ENCODE results near the gene C2orf42.
A peak's percentile ranks its signal among the peaks of the same experiment; 100 is the strongest.

C2orf42 gene

DNA sequence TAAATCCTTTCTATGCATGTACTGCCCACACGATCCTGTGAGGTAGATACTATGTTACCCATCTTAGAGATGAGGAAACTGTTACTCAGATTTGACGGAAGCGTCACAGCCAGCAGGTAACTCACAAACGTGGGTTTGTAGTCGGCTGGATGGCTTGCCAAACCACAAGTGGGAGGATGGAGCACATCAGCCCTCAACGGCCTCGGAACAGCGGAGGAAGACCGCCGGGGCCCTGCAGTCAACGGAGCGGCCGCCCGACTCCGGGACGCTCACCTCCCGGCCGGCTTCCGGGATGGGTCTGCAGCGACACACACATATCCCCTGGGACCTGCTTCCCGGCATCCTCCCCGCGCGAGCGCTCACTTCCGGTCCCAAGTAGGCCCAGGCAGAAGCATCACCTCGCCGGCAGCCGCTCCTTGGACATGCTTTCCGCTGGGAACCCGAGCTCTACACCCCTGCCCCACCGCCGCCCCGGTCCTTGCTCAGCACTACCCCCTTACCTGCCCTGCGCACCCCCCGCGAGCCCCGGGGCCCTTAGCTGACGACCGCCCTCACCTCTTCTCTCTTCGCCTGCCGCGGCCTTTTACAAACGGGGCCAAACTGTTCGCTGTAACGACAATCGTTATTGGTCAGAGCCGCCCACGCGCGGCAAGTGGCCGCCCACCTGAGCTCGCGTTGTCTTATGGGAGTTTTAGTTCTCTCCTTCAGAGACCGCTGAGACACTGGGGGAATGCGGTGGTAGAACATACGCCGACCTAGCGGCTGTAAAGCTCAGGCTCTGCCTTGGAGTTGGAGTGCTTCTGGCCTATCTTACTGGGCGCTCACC is at the start of gene C2orf42:
TSS of gene C2orf42 (minus strand) at position 602 of the 826 bp plus-strand sequence. CDS start 9,034 bp downstream, outside the sequence.
- Histone ChIP-seq H2AFZ (ENCODE audit: low read depth, low read length) (peak within 1 kb of the TSS; percentile 81), H3K79me2 (ENCODE audit: insufficient read depth, low read length) (peaks cover 26% of the 10 kb centered on the region), H3K4me3 (ENCODE audit: low read depth in 1 of 2, low read length in 2 of 2) (peak within 1 kb of the TSS; percentile 37 to 66), H3K27ac (ENCODE audit: low read length) (peak within 1 kb of the TSS; percentile 83), H3K36me3 (ENCODE audit: insufficient read depth, low read length) (no peaks in the 10 kb centered on the region), H3K9ac (ENCODE audit: low read depth, low read length) (peak within 1 kb of the TSS; percentile 63), H3K4me1 (ENCODE audit: insufficient read depth, low read length) (peaks cover 24% of the 10 kb centered on the region), H3K4me2 (ENCODE audit: insufficient read depth, low read length) (peak within 1 kb of the TSS; percentile 66), H3K9me3 (ENCODE audit: insufficient read depth, low read length, severe bottlenecking) (no peaks in the 10 kb centered on the region), H4K20me1 (ENCODE audit: insufficient read depth, low read length) (no peaks in the 10 kb centered on the region), H3K27me3 (ENCODE audit: insufficient read depth, low read length, poor library complexity) (no peaks in the 10 kb centered on the region)
- peak; percentile 97 for DNase-seq
- TF ChIP-seq EZH2 (IDR thresholded peaks at IDR 0.05; ENCODE audit: borderline replicate concordance, low read depth, low read length, severe bottlenecking): no peak
- TF ChIP-seq, protein P1, sequence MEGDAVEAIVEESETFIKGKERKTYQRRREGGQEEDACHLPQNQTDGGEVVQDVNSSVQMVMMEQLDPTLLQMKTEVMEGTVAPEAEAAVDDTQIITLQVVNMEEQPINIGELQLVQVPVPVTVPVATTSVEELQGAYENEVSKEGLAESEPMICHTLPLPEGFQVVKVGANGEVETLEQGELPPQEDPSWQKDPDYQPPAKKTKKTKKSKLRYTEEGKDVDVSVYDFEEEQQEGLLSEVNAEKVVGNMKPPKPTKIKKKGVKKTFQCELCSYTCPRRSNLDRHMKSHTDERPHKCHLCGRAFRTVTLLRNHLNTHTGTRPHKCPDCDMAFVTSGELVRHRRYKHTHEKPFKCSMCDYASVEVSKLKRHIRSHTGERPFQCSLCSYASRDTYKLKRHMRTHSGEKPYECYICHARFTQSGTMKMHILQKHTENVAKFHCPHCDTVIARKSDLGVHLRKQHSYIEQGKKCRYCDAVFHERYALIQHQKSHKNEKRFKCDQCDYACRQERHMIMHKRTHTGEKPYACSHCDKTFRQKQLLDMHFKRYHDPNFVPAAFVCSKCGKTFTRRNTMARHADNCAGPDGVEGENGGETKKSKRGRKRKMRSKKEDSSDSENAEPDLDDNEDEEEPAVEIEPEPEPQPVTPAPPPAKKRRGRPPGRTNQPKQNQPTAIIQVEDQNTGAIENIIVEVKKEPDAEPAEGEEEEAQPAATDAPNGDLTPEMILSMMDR (IDR thresholded peaks at IDR 0.05; ENCODE audit: borderline replicate concordance, extremely low read depth, low read length, poor library complexity, severe bottlenecking): peak; percentile 55
- peak; percentile 90 for ATAC-seq (ENCODE audit: insufficient read depth, low read depth)

DNA sequence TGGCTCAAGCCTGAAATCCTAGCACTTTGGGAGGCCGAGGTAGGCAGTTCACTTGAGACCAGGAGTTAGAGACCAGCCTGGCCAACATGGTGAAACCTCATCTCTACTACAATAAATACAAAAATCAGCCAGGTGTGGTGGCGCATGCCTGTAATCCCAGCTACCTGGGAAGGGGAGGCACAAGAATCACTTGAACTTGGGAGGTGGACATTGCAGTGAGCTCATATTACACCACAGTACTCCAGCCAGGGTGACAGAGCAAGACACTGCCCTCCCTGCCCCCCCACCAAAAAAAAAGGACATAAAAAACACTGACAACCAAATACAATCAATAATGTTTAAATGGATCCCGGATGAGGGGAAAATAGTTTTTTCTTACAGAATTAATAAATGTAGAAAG is 49.8 kb upstream of the C2orf42 start:
- H2AFZ ChIP-seq (ENCODE audit: low read depth, low read length): no peak overlapping the region
- H3K4me1 ChIP-seq (ENCODE audit: insufficient read depth, low read length): peaks cover 35% of the 10 kb centered on the region
- DNase-seq (no peak), ATAC-seq (ENCODE audit: insufficient read depth, low read depth) (no peak)
- TF ChIP-seq EZH2 (IDR thresholded peaks at IDR 0.05; ENCODE audit: borderline replicate concordance, low read depth, low read length, severe bottlenecking): no peak
- TF ChIP-seq, protein P1 (IDR thresholded peaks at IDR 0.05; ENCODE audit: borderline replicate concordance, extremely low read depth, low read length, poor library complexity, severe bottlenecking): no peak
- peaks cover 76% of the 10 kb centered on the region for H4K20me1 ChIP-seq (ENCODE audit: insufficient read depth, low read length)
- peak overlapping the region; percentile 16; the same call in 1 of the 2 replicates for H3K4me2 ChIP-seq (ENCODE audit: insufficient read depth, low read length)
- H3K27ac ChIP-seq (ENCODE audit: low read length): no peak overlapping the region
- peaks cover 76% of the 10 kb centered on the region for H3K36me3 ChIP-seq (ENCODE audit: insufficient read depth, low read length)
- no peaks in the 10 kb centered on the region for H3K27me3 ChIP-seq (ENCODE audit: insufficient read depth, low read length, poor library complexity)
- H3K4me3 ChIP-seq (ENCODE audit: low read depth in 1 of 2, low read length in 2 of 2): no peak overlapping the region
- peaks cover 100% of the 10 kb centered on the region for H3K79me2 ChIP-seq (ENCODE audit: insufficient read depth, low read length)
- no peak overlapping the region for H3K9ac ChIP-seq (ENCODE audit: low read depth, low read length)
- no peaks in the 10 kb centered on the region for H3K9me3 ChIP-seq (ENCODE audit: insufficient read depth, low read length, severe bottlenecking)

DNA sequence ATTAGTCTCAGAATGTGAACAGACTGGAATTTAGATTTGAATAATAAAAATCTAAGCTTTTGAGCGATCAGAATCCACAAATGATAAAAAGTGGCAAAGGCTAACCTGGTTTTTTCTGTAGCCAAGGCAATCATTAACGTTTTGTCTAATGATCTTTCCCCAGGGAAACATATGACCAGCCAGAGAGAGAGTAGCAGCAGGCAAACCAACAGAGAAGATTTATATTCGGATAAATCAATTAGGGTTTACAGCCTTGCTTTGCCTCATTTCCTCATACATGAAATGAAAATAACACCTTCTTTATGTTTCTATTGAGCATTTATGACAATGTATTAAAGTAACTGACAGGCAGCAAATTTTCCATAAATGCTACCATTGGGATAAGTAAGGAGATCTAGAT is 43.1 kb upstream of the C2orf42 start:
- no peak for TF ChIP-seq EZH2 (IDR thresholded peaks at IDR 0.05; ENCODE audit: borderline replicate concordance, low read depth, low read length, severe bottlenecking)
- TF ChIP-seq, protein P1 (IDR thresholded peaks at IDR 0.05; ENCODE audit: borderline replicate concordance, extremely low read depth, low read length, poor library complexity, severe bottlenecking): no peak
- Histone ChIP-seq H3K4me1 (ENCODE audit: insufficient read depth, low read length) (no peaks in the 10 kb centered on the region), H3K79me2 (ENCODE audit: insufficient read depth, low read length) (peaks cover 74% of the 10 kb centered on the region), H3K27ac (ENCODE audit: low read length) (no peak overlapping the region), H3K9ac (ENCODE audit: low read depth, low read length) (no peak overlapping the region), H3K4me3 (ENCODE audit: low read depth in 1 of 2, low read length in 2 of 2) (no peak overlapping the region), H3K4me2 (ENCODE audit: insufficient read depth, low read length) (no peak overlapping the region), H4K20me1 (ENCODE audit: insufficient read depth, low read length) (peaks cover 31% of the 10 kb centered on the region), H3K27me3 (ENCODE audit: insufficient read depth, low read length, poor library complexity) (no peaks in the 10 kb centered on the region), H2AFZ (ENCODE audit: low read depth, low read length) (no peak overlapping the region), H3K36me3 (ENCODE audit: insufficient read depth, low read length) (peaks cover 86% of the 10 kb centered on the region), H3K9me3 (ENCODE audit: insufficient read depth, low read length, severe bottlenecking) (no peaks in the 10 kb centered on the region)
- no peak for ATAC-seq (ENCODE audit: insufficient read depth, low read depth)
- DNase-seq: no peak

All from DND-41 (cell line).